GM23338 (cell line): ENCODE results near the gene EXOC1L.

Experiments used
- TF ChIP-seq, protein P1 (sequence below), 2 experiments: fragments of 200-600 bp in 1 of 2; sonication (generic) in 1 of 2; conservative IDR thresholded peaks; 2 replicates each; pipeline versions ENCODE4 v1.5.1 to v1.6.1; 2016 to 2017; ENCODE audit warnings: antibody characterized with exemption in 2 of 2, low read depth in 2 of 2, mild to moderate bottlenecking in 2 of 2, moderate library complexity in 1 of 2
- TF ChIP-seq, protein P2 (sequence below): IDR thresholded peaks from one replicate; pipeline ENCODE4 v1.6.1; 2018; ENCODE audit warnings: antibody characterized with exemption; ENCODE audit not compliant: unreplicated experiment

DNA sequence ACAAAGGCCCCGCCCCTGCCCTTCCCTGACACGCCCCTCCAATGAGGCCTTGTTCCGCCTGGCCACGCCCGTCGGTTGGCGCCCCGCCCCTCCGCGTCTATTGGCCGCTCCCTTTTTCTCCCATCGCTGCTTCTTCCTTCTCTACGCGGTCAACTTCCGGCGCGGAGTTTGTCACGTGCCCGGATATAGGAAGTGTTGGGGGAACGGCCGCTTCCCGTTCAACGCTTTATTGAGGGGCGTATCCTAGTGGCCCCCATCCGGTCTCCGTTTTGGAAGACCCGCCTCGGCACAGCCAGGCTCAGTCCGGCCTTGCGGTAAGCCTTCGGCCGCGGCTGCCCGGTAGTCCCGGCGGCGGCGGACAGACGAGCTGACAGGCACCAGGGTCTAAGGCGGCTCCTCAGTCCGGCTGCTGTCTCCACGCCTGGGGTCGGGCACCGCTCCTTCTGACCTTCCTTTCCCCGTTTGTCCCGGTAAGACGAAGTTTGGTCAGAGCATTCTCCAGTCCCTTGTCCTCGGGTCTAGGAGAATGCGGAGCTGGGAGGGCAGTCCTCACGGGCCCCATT, 34.0 kb downstream of the EXOC1L start, which contains the start of gene EXOC1:
- TF ChIP-seq, protein P1, sequence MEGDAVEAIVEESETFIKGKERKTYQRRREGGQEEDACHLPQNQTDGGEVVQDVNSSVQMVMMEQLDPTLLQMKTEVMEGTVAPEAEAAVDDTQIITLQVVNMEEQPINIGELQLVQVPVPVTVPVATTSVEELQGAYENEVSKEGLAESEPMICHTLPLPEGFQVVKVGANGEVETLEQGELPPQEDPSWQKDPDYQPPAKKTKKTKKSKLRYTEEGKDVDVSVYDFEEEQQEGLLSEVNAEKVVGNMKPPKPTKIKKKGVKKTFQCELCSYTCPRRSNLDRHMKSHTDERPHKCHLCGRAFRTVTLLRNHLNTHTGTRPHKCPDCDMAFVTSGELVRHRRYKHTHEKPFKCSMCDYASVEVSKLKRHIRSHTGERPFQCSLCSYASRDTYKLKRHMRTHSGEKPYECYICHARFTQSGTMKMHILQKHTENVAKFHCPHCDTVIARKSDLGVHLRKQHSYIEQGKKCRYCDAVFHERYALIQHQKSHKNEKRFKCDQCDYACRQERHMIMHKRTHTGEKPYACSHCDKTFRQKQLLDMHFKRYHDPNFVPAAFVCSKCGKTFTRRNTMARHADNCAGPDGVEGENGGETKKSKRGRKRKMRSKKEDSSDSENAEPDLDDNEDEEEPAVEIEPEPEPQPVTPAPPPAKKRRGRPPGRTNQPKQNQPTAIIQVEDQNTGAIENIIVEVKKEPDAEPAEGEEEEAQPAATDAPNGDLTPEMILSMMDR (conservative IDR thresholded peaks at IDR 0.05; ENCODE audit: low read depth in 2 of 2): 0 out of 4 replicates have a peak, but pooled peaks of 1 of the 2 experiments have one; percentile 1
- TF ChIP-seq, protein P2, sequence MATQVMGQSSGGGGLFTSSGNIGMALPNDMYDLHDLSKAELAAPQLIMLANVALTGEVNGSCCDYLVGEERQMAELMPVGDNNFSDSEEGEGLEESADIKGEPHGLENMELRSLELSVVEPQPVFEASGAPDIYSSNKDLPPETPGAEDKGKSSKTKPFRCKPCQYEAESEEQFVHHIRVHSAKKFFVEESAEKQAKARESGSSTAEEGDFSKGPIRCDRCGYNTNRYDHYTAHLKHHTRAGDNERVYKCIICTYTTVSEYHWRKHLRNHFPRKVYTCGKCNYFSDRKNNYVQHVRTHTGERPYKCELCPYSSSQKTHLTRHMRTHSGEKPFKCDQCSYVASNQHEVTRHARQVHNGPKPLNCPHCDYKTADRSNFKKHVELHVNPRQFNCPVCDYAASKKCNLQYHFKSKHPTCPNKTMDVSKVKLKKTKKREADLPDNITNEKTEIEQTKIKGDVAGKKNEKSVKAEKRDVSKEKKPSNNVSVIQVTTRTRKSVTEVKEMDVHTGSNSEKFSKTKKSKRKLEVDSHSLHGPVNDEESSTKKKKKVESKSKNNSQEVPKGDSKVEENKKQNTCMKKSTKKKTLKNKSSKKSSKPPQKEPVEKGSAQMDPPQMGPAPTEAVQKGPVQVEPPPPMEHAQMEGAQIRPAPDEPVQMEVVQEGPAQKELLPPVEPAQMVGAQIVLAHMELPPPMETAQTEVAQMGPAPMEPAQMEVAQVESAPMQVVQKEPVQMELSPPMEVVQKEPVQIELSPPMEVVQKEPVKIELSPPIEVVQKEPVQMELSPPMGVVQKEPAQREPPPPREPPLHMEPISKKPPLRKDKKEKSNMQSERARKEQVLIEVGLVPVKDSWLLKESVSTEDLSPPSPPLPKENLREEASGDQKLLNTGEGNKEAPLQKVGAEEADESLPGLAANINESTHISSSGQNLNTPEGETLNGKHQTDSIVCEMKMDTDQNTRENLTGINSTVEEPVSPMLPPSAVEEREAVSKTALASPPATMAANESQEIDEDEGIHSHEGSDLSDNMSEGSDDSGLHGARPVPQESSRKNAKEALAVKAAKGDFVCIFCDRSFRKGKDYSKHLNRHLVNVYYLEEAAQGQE: no peak
